Retinal pigment epithelial cell (primary cell): Measurements from ENCODE around the gene ATP1A2.

ENCODE experiments used
- DNase-seq: peaks from one replicate; pipeline ENCODE4 v3.0.0-alpha.2; 2010; ENCODE audit warnings: low read depth
- H3K4me3 ChIP-seq: 2 replicates; pipeline ENCODE4 v1.5.1; 2011; ENCODE audit warnings: mild to moderate bottlenecking, low read length, control low read depth, moderate library complexity
- TF ChIP-seq, protein P1 (sequence below): conservative IDR thresholded peaks from 2 replicates; pipeline ENCODE4 v1.5.1; 2011; ENCODE audit warnings: low read depth, low read length, control low read depth, inconsistent platforms

ATP1A2 gene

DNA sequence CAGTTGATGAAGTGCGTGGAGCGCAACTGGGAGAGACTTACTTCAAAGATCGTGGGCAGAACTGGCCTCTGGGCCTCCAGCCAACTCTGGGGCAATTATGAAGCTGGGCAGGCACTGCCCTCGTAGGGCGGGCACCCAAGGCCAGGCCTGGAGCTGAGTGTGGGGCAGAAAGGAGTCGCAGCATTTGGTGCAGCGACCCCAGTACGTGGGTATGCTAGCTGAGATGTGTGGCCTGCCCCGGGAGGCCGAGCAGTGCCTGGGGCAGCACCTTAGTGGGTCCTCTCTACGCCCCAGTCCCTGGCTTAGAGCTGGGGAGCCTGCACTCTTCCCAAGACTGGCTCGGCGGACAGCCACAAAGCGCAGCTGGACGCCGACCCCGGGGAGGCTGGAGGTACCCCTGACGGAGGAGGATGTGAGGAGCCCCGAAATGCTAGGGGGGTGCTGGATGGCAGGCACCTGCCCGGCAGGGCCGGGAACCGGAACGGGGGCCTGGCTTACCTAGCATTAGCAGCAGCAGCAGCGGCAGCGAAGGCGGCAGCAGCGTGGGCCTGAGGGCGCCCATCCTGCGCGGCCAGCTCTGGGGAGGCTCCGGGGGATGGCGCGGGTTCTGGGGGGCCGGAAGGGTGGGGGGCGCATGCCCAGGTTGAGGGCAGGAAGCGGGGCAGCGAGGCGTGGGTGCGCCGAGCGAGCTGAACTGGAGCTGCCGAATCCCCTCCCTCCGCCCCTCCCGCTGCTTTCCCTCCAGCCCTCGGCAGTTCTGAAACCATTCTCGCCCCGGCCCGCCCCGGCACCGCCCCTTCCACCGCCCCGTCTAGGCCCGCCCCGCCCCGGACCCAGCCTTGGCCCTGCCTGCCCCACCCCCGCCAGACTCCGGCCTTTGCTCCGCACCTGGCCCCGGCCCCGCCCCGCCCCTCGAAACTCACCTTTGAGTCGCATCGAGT, 17.4 kb upstream of the ATP1A2 start, which contains the start of gene IGSF8:
TSS of gene IGSF8 (minus strand) at position 709 of the 941 bp plus-strand sequence. CDS start at position 562, 147 bp downstream.
- peak within 1 kb of the TSS; percentile 69 for H3K4me3 ChIP-seq
- TF ChIP-seq, protein P1, sequence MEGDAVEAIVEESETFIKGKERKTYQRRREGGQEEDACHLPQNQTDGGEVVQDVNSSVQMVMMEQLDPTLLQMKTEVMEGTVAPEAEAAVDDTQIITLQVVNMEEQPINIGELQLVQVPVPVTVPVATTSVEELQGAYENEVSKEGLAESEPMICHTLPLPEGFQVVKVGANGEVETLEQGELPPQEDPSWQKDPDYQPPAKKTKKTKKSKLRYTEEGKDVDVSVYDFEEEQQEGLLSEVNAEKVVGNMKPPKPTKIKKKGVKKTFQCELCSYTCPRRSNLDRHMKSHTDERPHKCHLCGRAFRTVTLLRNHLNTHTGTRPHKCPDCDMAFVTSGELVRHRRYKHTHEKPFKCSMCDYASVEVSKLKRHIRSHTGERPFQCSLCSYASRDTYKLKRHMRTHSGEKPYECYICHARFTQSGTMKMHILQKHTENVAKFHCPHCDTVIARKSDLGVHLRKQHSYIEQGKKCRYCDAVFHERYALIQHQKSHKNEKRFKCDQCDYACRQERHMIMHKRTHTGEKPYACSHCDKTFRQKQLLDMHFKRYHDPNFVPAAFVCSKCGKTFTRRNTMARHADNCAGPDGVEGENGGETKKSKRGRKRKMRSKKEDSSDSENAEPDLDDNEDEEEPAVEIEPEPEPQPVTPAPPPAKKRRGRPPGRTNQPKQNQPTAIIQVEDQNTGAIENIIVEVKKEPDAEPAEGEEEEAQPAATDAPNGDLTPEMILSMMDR, result no peak
- DNase-seq, result no peak

DNA sequence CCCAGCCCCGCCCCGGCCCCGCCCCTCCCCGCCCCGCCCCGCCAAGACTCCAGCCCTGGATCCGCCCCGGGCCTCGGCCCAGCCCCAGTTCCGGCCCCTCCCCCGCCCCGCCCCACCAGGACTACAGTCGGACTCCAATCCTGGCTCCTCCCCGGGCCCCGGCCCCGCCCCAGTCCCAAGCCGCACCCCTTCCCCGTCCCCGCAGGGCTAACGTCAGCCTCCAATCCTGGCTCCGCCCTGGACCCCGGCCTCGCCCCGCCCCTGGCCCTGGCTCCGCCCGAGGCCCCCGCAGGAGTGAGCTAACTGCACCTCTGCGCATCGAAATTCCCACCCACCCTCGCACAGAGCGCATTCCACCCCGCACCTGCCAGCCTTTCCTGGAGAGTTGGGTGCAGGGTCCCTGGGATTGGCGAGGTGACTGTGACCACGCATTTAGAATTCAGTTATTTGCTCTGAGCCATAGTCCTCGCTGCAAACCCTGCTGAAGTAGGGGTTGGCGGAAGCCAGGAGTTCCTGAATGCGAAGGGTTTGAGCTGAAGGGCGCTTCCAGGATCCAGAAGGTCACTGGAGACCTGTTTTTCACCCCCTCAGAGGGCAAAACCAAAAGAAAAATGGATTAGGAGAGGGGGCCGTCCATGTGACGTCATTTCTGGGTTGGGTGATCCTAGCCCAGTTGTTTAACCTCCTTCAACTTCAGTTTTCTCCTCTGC, 16.6 kb upstream of the ATP1A2 start:
- TF ChIP-seq, protein P1, result no peak
- DNase-seq, result peak; percentile 59
- H3K4me3 ChIP-seq, result peak overlapping the region; percentile 69

DNA sequence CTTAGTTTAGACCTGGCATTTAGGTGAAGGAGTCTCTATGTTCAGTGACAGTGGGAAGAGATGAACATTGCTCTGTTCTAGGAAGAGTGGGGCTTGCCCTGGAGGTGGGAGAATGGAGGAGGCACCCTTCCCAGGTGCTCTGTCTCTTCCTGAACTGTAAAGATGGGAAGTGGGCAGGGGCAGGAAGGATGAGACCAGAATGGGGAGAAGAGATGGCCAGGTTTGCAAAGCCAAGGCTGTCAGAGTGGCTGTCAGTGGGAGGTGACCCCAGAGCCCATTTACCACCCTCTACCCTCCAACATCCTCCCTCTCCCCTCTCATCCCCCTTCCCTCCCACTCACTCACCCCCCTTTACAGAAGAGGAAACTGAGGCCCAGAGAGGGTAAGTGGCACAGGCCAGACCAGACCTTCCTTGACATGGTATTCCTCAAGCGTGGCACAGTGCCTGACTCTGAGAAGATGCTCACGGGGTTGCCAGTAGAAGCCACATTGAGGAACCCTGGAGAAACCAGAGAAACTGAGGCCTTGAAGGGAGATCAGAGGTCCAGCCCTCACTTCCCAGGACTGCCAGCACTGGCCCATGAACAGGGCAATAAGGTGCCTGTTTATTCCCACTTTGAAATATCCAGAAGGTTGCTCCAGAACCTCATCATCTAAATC, 15.7 kb upstream of the ATP1A2 start:
- TF ChIP-seq, protein P1, result no peak
- no peak for DNase-seq
- H3K4me3 ChIP-seq, result no peak overlapping the region

DNA sequence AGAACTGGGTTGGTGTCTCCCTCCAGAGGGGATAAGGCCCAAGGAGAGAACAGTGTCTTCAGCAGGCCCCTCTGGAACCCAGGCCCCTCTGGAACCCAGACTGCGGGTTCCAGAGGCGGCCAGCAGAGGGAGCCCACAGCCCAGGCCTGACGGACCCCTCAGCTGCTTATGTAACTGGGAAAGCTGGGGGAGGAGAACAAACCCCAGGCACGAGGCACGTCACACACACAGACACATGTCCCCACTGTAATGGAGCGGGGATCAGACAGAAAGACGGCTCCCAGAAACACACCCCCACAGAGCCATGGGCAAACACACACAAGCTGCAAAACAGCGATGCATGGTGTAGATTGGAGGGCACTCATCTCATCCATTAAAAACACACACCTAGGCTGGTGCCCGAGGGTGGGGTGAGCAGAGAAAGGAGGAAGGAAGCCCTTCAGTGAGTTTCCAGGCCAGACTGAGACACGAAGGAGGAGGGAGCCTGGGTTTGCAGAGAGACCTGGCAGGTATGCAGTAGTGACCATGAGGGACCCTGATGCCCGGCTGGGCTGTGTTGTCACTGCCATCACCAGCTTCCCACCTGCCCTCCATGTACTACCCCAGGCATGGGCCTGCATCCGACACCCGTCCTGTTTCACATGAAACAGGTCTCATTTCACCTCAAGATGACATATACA, 14.4 kb upstream of the ATP1A2 start:
- TF ChIP-seq, protein P1, result peak; percentile 95

DNA sequence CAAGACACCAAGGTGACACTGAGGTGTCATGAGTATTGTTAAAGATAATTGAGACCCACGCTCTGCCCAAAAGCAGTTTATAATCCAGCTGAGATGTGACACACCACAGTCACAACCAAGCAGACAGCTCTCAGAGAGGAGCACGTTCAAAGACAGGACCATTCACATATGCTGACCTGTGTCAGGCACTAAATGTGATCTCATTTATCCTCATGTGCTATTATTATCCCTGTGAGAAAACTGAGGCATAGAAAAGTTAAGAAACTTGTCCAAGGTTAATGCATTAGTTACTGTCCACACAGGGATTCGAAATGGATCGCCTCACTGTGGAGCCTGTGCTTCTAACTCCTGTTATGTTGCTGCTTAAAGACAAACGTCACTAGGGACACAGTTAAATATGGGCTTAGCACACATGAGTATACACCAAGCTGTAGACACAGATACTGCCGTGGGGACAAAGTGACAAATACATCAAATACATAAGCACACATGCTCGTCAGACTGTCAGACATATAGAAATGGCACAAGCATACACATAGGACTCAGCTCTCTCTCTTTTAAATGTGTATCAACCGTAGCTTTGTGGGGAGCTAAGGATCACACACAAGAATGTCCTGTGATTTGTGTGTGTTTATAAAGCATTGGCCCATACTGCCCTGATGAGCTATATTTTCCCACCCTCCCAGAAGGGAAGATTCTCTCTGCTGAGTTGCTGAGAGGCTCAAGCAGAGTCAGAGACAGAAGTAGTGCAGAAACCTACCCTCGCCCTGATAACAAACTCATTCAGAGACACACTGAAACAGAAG, 13.6 kb upstream of the ATP1A2 start:
- TF ChIP-seq, protein P1, result no peak
- H3K4me3 ChIP-seq, result no peak overlapping the region
- DNase-seq, result no peak

More for the DNA sequence above, 14.4 kb upstream of the ATP1A2 start:
- H3K4me3 ChIP-seq, result no peak overlapping the region
- no peak for DNase-seq
